ENCODE measurements around the gene RNASE12. TPM values are rescaled to one million over a fixed set of nuclear protein-coding genes. Genes with fewer than 3 reads are reported as not detected.

RNASE12 gene
- total RNA-seq, 1 donor from 2014 or later = not detected

GRCh38 chr14:20557212-20557542 is 34.0 kb downstream of the RNASE12 start:
- Mint-ChIP-seq H3K27me3 (ENCODE audit: low read depth) (peaks cover 1% of the 10 kb centered on the region), H3K4me1 (no peaks in the 10 kb centered on the region), H3K27ac (ENCODE audit: unreplicated experiment) (no peak overlapping the region), H3K36me3 (ENCODE audit: low read depth) (no peaks in the 10 kb centered on the region), H3K9me3 (peaks cover 3% of the 10 kb centered on the region), H3K4me3 (no peak overlapping the region)
- TF ChIP-seq, protein P1, sequence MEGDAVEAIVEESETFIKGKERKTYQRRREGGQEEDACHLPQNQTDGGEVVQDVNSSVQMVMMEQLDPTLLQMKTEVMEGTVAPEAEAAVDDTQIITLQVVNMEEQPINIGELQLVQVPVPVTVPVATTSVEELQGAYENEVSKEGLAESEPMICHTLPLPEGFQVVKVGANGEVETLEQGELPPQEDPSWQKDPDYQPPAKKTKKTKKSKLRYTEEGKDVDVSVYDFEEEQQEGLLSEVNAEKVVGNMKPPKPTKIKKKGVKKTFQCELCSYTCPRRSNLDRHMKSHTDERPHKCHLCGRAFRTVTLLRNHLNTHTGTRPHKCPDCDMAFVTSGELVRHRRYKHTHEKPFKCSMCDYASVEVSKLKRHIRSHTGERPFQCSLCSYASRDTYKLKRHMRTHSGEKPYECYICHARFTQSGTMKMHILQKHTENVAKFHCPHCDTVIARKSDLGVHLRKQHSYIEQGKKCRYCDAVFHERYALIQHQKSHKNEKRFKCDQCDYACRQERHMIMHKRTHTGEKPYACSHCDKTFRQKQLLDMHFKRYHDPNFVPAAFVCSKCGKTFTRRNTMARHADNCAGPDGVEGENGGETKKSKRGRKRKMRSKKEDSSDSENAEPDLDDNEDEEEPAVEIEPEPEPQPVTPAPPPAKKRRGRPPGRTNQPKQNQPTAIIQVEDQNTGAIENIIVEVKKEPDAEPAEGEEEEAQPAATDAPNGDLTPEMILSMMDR (conservative IDR thresholded peaks at IDR 0.05) = no peak
- no peak for DNase-seq (ENCODE audit: low read depth, low spot score)

GRCh38 chr14:20556500-20557211 is 34.5 kb downstream of the RNASE12 start:
- TF ChIP-seq, protein P1 (conservative IDR thresholded peaks at IDR 0.05) = no peak
- H3K9me3 Mint-ChIP-seq = peaks cover 3% of the 10 kb centered on the region
- H3K27ac Mint-ChIP-seq (ENCODE audit: unreplicated experiment) = no peak overlapping the region
- DNase-seq (ENCODE audit: low read depth, low spot score) = no peak
- H3K36me3 Mint-ChIP-seq (ENCODE audit: low read depth) = no peaks in the 10 kb centered on the region
- H3K27me3 Mint-ChIP-seq (ENCODE audit: low read depth) = no peaks in the 10 kb centered on the region
- no peaks in the 10 kb centered on the region for H3K4me1 Mint-ChIP-seq
- no peak overlapping the region for H3K4me3 Mint-ChIP-seq

DNA sequence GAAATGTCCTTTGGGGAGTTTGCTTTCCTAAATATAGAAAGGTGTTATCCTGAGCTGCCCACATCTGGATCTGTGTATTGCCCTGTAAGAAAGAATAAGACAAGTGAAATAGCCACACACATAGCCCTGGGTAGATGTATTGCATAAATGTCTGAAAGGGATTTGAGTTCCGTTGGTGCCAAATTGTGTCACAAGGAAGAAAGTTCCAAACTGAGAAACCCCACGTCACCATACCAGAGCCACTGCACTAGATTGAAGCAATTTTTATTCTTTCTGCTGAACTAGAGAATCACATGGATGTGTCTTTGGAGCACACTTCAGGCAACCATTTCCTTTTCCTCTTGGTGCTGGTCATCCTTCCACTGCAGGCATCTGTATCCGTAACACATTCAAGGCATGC is 35.3 kb downstream of the RNASE12 start:
- Mint-ChIP-seq H3K27ac (ENCODE audit: unreplicated experiment) (no peak overlapping the region), H3K4me1 (no peaks in the 10 kb centered on the region), H3K27me3 (ENCODE audit: low read depth) (no peaks in the 10 kb centered on the region), H3K9me3 (peaks cover 3% of the 10 kb centered on the region), H3K36me3 (ENCODE audit: low read depth) (no peaks in the 10 kb centered on the region), H3K4me3 (no peak overlapping the region)
- DNase-seq (ENCODE audit: low read depth, low spot score) = no peak
- TF ChIP-seq, protein P1 (conservative IDR thresholded peaks at IDR 0.05) = no peak

DNA sequence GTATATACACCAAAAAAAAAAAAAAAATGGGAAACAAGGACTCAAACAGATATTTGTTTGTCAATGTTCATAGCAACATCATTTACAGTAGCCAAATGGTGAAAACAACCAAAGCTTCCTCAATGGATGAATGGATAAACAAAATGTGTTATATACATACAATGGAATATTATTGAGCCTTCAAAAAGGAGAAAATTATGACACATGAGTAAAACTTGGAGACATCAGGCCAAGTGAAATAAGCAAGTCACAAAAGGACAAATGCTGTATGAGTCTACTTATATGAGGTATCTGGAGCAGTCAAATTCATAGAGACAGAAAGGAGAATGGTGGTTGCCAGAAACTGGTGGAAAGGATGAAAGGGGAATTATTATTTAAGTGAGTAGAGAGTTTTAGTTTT is 38.2 kb downstream of the RNASE12 start:
- Mint-ChIP-seq H3K27me3 (ENCODE audit: low read depth) (no peaks in the 10 kb centered on the region), H3K4me1 (no peaks in the 10 kb centered on the region), H3K27ac (ENCODE audit: unreplicated experiment) (no peak overlapping the region), H3K9me3 (peaks cover 3% of the 10 kb centered on the region), H3K4me3 (no peak overlapping the region), H3K36me3 (ENCODE audit: low read depth) (no peaks in the 10 kb centered on the region)
- TF ChIP-seq, protein P1 (conservative IDR thresholded peaks at IDR 0.05) = no peak
- no peak for DNase-seq (ENCODE audit: low read depth, low spot score)

- TF ChIP-seq, protein P1 (conservative IDR thresholded peaks at IDR 0.05) = no peak
- H3K9me3 Mint-ChIP-seq = peaks cover 3% of the 10 kb centered on the region
- no peaks in the 10 kb centered on the region for H3K4me1 Mint-ChIP-seq
- no peak overlapping the region for H3K27ac Mint-ChIP-seq (ENCODE audit: unreplicated experiment)
- DNase-seq (ENCODE audit: low read depth, low spot score) = no peak
- no peaks in the 10 kb centered on the region for H3K36me3 Mint-ChIP-seq (ENCODE audit: low read depth)
- no peak overlapping the region for H3K4me3 Mint-ChIP-seq
- H3K27me3 Mint-ChIP-seq (ENCODE audit: low read depth) = peaks cover 2% of the 10 kb centered on the region
Observed at GRCh38 chr14:20551606-20552005, 39.6 kb downstream of the RNASE12 start.

All from neural crest cell (in vitro differentiated cells).